ENCODE data around the gene FOXL2. TPM values are rescaled to one million over a fixed set of nuclear protein-coding genes. Genes with fewer than 3 reads are reported as not detected.
A peak's percentile ranks its signal among the peaks of the same experiment; 100 is the strongest.

Gene FOXL2
- total and polyA plus RNA-seq, 9 of the 15 experiments (the other 6 are each of a cell fraction or from before 2014, with no cell fraction given), result 0.27 to 22.1 (median 3.2) TPM

- Histone ChIP-seq H3K36me3 (ENCODE audit: control insufficient read depth, insufficient read depth, low read length) (no peaks in the 10 kb centered on the region), H3K9me1 (ENCODE audit: control insufficient read depth, insufficient read depth, low read length) (no peaks in the 10 kb centered on the region), H3K27ac (ENCODE audit: extremely low read depth, low read depth, low read length) (no peak overlapping the region), H3K4me2 (ENCODE audit: insufficient read depth, low read length) (no peak overlapping the region), H3K27me3 (ENCODE audit: control insufficient read depth in 2 of 2, insufficient read depth in 2 of 2, low read length in 2 of 2) (no peaks in the 10 kb centered on the region), H3K9ac (ENCODE audit: insufficient read depth in 1 of 2, low read depth in 2 of 2, low read length in 2 of 2) (no peak overlapping the region), H3K79me2 (ENCODE audit: control insufficient read depth, insufficient read depth, low read length) (no peaks in the 10 kb centered on the region), H3K4me1 (replicated peaks in 1 of 2; ENCODE audit: control insufficient read depth in 2 of 2, insufficient read depth in 2 of 2, low read length in 2 of 2) (peaks cover 0 to 9% of the 10 kb centered on the region in 2 experiments; a peak in 2 of 5 replicates), H4K20me1 (replicated peaks; ENCODE audit: control insufficient read depth, insufficient read depth, low read length) (no peaks in the 10 kb centered on the region), H3K9me3 (replicated peaks; ENCODE audit: control insufficient read depth, insufficient read depth, low read depth, low read length) (peaks cover 3% of the 10 kb centered on the region; the same call in 1 of the 2 replicates), H3K4me3 (no peak overlapping the region), H2AFZ (ENCODE audit: low read depth, low read length) (no peak overlapping the region)
- ChIA-PET POLR2A (interaction anchor here (0.6 to 1.7 kb wide), 2 partner anchors 12 to 13 kb away, joined by 3 to 4 read pairs; no protein-coding TSS in a partner anchor), CTCF (ENCODE audit: low intra/inter-chr PET ratio) (no interaction called here)
- intact Hi-C loops (cut with micrococcal nuclease) (no loop called here), in situ Hi-C loops (cut with MboI) (no loop called here)
- FAIRE-seq (no peak), DNase-seq (ENCODE audit: extremely low read depth in 1 of 4, low spot score in 3 of 4) (no peak), ATAC-seq (no peak)
- no TSS peak for BruUV-seq (replicated peaks)
- peak; percentile 54 for TF ChIP-seq ZNF316 (IDR thresholded peaks at IDR 0.05)
- TF ChIP-seq ZNF253 (CRISPR knock-in tag; conservative IDR thresholded peaks at IDR 0.05), result no peak
- no peak for TF ChIP-seq NR2C2 (CRISPR knock-in tag; IDR thresholded peaks at IDR 0.05)
- no peak for TF ChIP-seq NR2C2 (tag; IDR thresholded peaks at IDR 0.05)
- TF ChIP-seq TRIM28 (IDR thresholded peaks at IDR 0.05), result peak; percentile 58; the same call in 1 of the 2 replicates
- no peak for TF ChIP-seq FOXP1 (CRISPR knock-in tag; IDR thresholded peaks at IDR 0.05)
- no peak for TF ChIP-seq MBD2 (IDR thresholded peaks at IDR 0.05; ENCODE audit: borderline replicate concordance, low read depth)
- TF ChIP-seq SMARCA5 (IDR thresholded peaks at IDR 0.05), result no peak
- peak; percentile 77 for TF ChIP-seq ZNF280A (IDR thresholded peaks at IDR 0.05; ENCODE audit: low read depth, partially characterized antibody)
- TF ChIP-seq ZBTB11 (CRISPR knock-in tag; IDR thresholded peaks at IDR 0.05), result no peak
- TF ChIP-seq ARID4B (CRISPR knock-in tag; IDR thresholded peaks at IDR 0.05), result no peak
- TF ChIP-seq ZNF695 (CRISPR knock-in tag; IDR thresholded peaks at IDR 0.05), result no peak
- no peak for TF ChIP-seq PPARD (CRISPR knock-in tag; IDR thresholded peaks at IDR 0.05)
- no peak for TF ChIP-seq ELK3 (CRISPR knock-in tag; IDR thresholded peaks at IDR 0.05)
Observed at GRCh38 chr3:138964923-138965322, 18.0 kb upstream of the FOXL2 start.
